ENCODE results near the gene GABRQ.

The GABRQ gene

GRCh38 chrX:152637649-152638442, at the start of gene GABRQ:
Gene GABRQ, plus strand, starts transcription at chrX:152637895. Its CDS starts 308 bp downstream, at chrX:152638203.
- DNase-seq, result no peak

DNA sequence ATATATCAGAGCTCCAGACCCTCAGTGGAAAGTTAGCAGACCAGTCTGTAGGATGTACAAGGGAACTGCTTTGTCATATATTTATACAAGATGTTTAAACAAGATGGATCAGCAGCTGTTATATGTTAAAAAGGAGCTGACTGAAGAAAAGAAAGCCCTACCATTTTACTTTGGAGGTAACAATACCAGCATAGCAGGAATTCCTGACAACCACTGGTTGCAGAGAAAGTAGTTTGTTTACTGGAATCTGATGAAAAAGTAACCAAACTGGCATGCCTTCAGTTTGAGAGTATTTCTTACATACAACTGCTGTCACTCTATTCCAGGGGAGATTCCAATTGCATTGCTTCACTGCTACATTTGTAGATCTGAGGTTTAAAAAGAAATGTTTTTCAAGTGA, 49.5 kb upstream of the GABRQ start:
- DNase-seq, result no peak

DNA sequence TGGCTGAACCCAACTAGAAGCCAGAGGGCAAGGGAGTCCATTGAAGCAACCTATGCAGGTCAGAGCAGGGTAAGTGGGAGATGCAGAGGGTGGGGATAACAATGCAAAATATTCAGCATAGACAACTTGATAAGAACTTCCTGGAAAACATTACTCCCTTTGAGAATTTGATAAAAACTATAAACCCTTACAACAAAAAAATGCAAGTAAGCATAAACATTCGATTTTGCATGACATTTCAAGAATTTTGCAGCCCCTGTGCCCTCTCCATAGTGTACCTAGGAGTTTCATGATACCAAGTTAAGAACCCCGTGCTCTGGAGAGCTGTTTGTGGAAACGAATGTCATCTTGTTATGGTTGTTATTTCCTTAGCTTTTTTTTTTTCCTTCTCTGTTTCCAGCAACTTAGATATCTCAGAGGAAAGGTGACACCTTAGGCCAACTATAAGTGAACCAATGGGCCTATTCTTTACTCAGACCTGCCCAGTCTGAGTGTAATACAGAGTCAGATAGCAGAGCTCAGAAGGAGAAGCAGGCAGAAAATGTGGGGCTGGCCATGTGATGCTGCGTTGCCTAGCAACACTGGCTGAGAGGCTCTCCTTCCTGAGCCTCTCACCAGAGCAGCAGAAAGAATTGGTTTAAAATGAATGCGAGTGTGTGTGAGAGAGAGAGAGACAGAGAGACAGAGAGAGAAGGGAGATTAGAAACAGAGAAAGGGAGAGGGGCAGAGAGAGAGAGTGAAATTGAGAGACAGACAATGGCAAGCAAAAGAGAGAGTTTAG, 36.7 kb upstream of the GABRQ start:
- DNase-seq, result no peak

DNA sequence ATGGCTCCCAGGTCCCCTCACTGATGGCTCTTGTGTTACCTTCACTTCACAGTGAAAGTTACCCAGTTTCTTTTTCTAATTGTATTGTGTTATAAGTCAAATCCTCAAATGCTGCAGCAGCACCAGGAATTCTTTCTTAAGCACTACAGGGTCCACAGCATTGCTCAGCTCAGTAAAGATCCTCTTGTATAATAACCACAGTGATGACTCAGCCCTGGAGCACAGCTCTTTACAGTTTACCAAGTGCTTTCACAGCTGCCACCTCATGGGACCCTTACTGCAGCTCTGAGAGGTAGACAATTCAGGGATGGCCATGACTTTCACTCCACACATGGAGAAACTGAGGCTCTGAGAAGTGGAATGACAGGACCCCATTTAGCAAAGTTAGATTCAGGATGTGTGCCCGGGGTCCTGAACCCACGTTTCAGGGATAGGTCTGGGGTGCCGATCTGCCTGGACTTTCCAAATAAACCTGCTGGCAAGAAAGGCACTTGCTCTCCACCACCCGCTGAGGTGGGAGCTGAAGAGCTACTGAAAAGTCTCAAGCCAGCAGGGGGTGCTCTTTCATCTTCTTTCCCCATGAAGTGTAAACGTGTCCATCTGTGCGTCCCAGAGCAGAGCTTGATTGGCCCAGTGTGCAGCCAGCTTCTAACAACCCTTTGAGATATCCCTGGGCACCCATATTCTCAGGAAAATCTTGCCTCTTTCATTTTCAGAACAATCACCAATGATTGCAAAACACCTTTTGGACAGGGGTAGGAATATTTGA, 35.7 kb upstream of the GABRQ start:
- DNase-seq, result no peak

- DNase-seq, result no peak
Measured at GRCh38 chrX:152614791-152615190, 22.9 kb upstream of the GABRQ start.

GRCh38 chrX:152619897-152620296, 17.8 kb upstream of the GABRQ start:
- DNase-seq, result no peak

DNA sequence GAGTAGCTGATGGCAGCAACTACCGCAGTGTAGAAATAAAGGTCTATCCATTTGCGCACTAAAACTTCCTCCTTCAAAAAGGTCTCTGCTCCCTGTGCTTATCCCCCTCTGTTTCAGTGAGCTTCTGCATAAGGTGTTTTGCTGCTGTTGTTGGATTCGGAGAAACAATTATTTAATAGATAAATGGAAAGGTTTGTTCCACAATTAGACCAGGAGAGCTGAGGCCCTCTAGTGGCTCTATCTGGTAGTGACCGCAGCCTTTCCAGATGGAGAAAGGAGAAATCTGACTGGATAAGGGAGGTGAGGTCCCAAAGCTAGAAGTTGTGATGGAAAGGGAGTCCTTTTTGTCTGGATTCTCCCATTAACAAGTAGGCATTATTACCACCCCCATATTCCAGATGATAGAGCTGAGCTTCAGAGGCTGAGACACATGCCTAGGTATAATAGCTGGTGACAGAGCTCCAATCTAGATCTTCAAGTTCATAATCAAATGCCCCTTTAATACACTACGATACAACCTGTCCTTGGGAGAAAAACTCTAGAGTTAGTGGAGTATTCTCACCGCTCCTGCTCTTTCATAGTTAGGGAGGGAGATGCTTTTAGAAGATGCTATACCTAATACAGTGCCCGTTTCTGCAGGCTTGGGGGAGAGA, 5.1 kb upstream of the GABRQ start:
- no peak for DNase-seq

DNA sequence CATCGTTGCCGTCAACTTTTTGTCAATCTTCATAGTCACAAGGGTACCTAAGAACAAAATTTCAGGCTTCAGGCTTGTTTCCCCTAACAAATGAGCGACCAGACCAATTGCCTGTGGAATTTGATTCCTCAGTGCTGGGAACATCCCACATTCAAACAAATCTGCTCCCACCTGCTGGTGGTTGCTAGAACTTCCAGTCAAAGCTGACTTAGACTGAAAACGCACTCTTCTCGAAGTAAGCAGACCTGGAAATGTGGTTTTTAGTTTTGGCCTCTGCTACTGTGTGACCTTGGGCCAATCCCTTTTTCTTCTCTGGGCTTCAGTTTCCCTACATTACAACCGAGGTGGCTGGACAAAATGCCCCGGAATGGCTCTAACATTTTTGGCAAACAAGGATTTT, 1.8 kb upstream of the GABRQ start:
- no peak for DNase-seq

DNA sequence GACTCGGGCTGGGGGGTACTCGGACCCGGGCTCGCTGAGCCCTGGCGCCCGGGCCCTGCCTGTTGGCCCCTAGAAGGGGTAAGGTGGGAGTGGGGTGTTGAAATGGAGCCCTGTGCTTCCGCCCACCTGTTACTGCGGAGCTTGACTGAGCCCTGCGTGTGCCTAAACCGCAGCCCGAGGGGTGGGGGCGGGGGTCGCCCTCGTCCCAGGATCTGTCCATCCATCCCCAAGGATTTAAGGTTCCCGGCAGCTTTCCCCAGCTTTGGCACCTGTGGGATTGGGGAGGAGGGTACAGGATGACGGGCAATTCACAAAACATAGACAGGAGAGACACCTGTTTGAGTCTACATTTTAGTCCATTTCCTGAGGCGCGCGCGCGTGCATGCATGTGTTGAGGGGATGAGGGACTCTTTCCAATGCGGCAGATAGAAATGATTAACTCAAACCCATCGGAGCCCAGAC, 779 bp downstream of the GABRQ start:
- no peak for DNase-seq

- no peak for DNase-seq
Measured at GRCh38 chrX:152639426-152639825, 1.7 kb downstream of the GABRQ start.

DNA sequence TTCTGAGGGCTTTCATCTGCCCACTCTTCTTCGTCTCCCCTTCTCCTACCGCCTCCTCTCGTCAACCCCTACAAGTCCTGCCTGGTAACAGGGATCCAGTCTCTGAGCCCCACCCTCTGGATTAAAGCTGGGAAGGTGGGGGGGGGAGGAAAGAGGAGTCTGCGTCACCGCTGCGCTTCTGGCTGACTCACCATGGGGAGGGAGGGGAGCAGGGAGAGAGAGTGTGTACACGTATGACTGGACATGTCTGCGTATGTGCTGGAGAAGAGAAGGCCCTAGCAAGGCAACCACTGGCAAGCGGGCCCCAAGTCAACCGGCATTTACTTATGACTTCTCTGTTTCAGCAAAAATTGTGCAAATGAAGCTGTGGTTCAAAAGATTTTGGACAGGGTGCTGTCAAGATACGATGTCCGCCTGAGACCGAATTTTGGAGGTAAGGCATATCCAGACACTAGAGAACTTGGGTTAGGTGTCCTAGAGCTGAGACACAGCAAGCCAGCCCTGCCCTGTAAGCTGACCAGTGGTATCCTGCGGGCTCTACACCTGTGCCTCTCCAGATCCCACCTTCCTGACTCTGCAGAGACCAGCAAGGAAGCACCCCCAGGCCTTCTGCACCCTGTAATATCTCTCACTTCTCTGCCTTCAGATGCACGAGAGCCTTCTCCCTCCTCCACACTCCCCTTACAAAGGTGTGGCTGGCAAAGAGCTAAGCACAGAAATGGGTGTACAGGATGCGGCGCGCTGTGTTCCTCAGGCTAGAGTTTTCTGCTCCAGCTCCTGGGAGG, 2.5 kb downstream of the GABRQ start:
- no peak for DNase-seq

- no peak for DNase-seq
Measured at GRCh38 chrX:152641256-152641875, 3.7 kb downstream of the GABRQ start.

DNA sequence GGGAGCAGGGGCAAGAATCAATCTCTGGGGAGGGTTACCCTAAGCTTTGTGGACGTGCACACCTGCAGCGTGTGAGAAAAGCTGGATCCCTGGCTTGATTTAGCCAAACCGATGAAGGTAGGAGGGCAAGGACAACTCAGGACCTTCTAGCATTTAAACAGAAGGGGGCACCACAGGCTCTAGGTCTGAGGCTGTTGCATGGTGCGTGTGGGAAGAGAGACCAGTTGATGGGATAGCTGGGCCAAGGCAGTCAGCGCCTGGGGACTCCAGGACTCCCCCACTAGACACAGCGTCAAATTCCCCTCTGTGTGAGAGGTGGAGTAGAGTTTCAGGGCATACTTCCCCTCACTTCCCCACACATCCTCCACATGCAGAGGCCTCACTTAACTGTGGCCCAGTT, 4.3 kb downstream of the GABRQ start:
- DNase-seq, result no peak

DNA sequence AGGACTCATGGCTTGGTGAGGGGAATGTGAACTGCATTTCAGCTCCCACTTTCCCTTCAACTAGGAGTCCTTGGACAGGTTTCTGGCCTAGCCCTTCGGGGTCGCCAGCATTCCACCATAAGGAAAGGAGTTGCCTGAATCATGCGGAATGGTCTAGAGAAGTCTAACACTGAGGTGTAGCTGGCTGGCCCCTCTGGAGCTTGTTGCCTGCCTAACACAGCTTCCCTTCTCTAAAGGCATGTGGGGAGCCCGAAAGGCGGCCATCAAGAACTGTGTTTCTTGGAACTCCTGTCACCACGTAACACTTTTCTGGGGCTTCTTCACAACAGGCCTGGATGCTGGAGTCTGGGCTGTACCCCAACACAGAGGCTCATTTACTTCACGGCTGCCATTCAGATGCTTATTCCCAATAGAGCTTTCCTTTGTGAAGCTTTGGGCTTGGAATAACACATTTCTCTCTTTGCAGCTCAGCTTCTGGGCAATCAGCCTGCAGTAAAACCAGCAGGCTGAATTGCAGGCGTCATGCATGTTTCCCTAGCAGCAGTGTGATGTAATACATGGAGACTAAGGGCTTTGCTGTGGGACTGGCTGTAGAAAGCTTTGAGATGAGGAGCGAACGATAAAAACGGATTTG, 5.4 kb downstream of the GABRQ start:
- DNase-seq, result no peak

DNA sequence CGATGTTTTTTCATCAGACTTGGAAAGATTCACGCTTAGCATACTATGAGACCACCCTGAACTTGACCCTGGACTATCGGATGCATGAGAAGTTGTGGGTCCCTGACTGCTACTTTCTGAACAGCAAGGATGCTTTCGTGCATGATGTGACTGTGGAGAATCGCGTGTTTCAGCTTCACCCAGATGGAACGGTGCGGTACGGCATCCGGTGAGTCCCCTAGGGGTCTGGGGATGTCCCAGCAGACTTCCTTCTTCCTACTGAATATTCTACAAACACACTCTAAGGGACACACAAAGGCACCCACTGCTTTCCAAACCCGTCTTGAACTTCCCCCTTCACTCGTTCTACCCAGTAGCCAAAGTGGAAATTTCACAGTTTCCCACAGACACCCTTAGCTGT, 9.3 kb downstream of the GABRQ start:
- no peak for DNase-seq

DNA sequence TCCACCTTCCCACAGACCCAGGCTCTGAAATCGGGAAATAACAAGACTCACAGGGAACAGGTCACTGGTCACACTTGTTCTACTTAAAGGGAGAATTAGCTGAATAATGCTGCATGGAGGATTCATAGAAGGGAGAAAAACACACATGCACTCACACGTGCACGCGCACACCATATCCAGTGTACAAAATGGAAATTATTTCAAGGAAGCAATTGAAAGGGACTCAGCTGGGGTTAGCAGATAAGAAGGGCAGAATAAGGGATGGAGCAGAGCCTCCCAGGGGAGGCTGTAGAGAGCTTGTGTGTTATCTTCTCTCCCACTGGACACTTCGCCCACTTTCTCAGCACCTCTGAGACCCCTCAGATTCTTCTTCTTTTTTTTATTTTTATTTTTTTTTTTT, 10.3 kb downstream of the GABRQ start:
- DNase-seq, result no peak

DNA sequence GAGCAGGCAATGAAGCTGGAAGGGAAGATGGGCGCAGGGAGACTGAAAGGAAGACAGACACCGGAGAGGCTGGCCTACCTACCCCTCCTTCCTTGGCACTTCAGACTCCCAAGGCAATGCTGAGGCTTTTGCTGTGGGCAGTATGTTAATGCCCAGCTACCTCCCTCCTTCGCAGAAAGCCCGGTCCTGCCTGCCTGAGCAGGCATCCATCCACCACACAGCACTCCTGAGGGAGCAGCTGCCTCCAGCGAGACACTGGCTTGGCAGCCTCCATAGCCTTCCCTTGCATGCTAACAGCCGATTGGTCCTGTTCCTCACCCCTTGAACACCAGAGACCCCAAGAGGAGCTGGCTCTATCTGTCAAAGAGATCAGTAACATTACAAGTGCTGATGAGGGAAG, 14.4 kb downstream of the GABRQ start:
- no peak for DNase-seq

DNA sequence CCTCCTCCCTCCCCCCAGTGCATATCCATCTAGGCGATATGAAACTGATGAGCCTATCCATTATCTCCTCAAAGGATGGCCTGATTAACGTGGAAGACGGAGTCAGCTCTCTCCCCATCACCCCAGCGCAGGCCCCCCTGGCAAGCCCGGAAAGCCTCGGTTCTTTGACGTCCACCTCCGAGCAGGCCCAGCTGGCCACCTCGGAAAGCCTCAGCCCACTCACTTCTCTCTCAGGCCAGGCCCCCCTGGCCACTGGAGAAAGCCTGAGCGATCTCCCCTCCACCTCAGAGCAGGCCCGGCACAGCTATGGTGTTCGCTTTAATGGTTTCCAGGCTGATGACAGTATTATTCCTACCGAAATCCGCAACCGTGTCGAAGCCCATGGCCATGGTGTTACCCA, 14.8 kb downstream of the GABRQ start:
- DNase-seq, result no peak

GRCh38 chrX:152656087-152656486, 18.4 kb downstream of the GABRQ start:
- no peak for DNase-seq

GRCh38 chrX:152656890-152657289, 19.2 kb downstream of the GABRQ start:
- DNase-seq, result no peak

DNA sequence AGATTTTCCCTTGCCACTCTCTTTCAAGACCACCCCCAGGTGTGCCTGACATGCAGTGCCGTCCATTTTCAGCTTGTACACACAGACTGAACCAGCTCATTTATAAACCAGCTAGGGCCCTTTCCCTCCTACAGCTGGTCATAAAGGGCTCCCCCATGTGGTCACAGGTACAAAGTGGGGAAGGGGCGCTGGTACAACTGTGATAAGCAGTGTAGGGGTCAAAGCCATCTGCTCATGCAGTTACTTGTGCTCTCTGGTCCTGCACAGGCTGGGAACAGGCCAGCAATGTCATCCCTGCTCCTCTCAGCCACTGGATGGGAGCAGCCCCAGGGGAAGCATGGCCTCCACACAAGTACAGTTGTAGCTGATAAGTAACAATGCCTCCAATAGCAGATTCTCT, 20.6 kb downstream of the GABRQ start:
- no peak for DNase-seq

All from NCI-H2081 treated with DMSO at 0.1 percent for 48 hours (cell line).